Natural killer cell (primary cell): Measurements from ENCODE around the gene GRID1. TPM values are rescaled to one million over a fixed set of nuclear protein-coding genes. Genes with fewer than 3 reads are reported as not detected.

Experiments used
- ATAC-seq, 3 donors: fragments of 150-1000 bp in 2 of 3; fragments of 200-7000 bp in 1 of 3; cut with Tn5 transposase; 1 replicate in 1 of 3; 2 replicates in 2 of 3; pipeline ENCODE4 v1.10.0; 2021; ENCODE audit warnings: mild to moderate bottlenecking in 2 of 3, moderate library complexity in 2 of 3
- DNase-seq, 2 donors: peaks; one replicate each; pipeline versions ENCODE4 v3.0.0 to v3.0.0-alpha.2; 2013 to 2021; ENCODE audit warnings: mixed read lengths in 1 of 2
- H3K27ac ChIP-seq: one replicate; pipeline ENCODE4 v1.5.1; 2013; ENCODE audit warnings: mild to moderate bottlenecking, low read length
- H3K27me3 ChIP-seq: one replicate; pipeline ENCODE4 v1.6.1; 2013; ENCODE audit warnings: low read length; ENCODE audit not compliant: control insufficient read depth, insufficient read depth
- H3K36me3 ChIP-seq: one replicate; pipeline ENCODE4 v1.6.1; 2013; ENCODE audit warnings: low read length; ENCODE audit not compliant: control insufficient read depth, insufficient read depth
- H3K4me1 ChIP-seq: one replicate; pipeline ENCODE4 v1.6.1; 2013; ENCODE audit warnings: low read length; ENCODE audit not compliant: control insufficient read depth, insufficient read depth
- H3K4me3 ChIP-seq: one replicate; pipeline ENCODE4 v1.5.1; 2013; ENCODE audit warnings: low read length
- H3K9me3 ChIP-seq: one replicate; pipeline ENCODE4 v1.6.1; 2013; ENCODE audit warnings: low read length; ENCODE audit not compliant: control insufficient read depth, insufficient read depth
- H3K27ac Mint-ChIP-seq, 2 donors: one replicate each; pipeline ENCODE4 v1.8.0; 2022; ENCODE audit warnings: mild to moderate bottlenecking in 2 of 2, mixed read lengths in 2 of 2, moderate library complexity in 1 of 2
- H3K27me3 Mint-ChIP-seq, 2 donors: one replicate each; pipeline ENCODE4 v1.8.0; 2022; ENCODE audit warnings: low read depth in 2 of 2, mixed read lengths in 2 of 2
- H3K36me3 Mint-ChIP-seq: one replicate; pipeline ENCODE4 v1.8.0; 2022; ENCODE audit warnings: mixed read lengths
- H3K4me1 Mint-ChIP-seq, 2 donors: one replicate each; pipeline ENCODE4 v1.8.0; 2022; ENCODE audit warnings: mixed read lengths in 2 of 2
- H3K4me3 Mint-ChIP-seq: one replicate; pipeline ENCODE4 v1.8.0; 2022; ENCODE audit warnings: mild to moderate bottlenecking, moderate library complexity, mixed read lengths
- H3K9me3 Mint-ChIP-seq, 2 donors: one replicate each; pipeline ENCODE4 v1.8.0; 2022; ENCODE audit warnings: mixed read lengths in 2 of 2
- CTCF ChIP-seq: fragments of 200-600 bp; IDR thresholded peaks from one replicate; pipeline ENCODE4 v1.8.0; 2022; ENCODE audit warnings: antibody characterized with exemption
- WGBS: methylation state at CpG from one replicate; pipeline ENCODE4 v1.1.7; 2013; ENCODE audit warnings: missing lambda C conversion rate; ENCODE audit not compliant: insufficient coverage; 5-methylcytosine and 5-hydroxymethylcytosine counted together
- intact Hi-C: fragments of 100-400 bp; cut with micrococcal nuclease; formaldehyde crosslinking; loops from one replicate; pipeline ENCODE4 v1.14.2; 2022
- total RNA-seq, 4 donors: library from RNA; stranded (reverse); fragments of 120-200 nt in 1 of 4; gene quantifications; one replicate each; pipeline versions ENCODE4 v1.2.3 to v1.2.4, GENCODE V29; 2013 to 2022

GRID1 gene
- total RNA-seq, 3 donors from 2014 or later (not counting 1 experiment from before 2014, with no cell fraction given), result not detected

- intact Hi-C loops, result no loop called here
- DNase-seq, result no peak
- H3K36me3 ChIP-seq, result no peaks in the 10 kb centered on the region
- no peak overlapping the region for H3K4me3 ChIP-seq
- H3K27ac Mint-ChIP-seq, result no peak overlapping the region
- H3K27ac ChIP-seq, result no peak overlapping the region
- peaks cover 0 to 4% of the 10 kb centered on the region in 2 donors for H3K4me1 Mint-ChIP-seq
- 76% methylated on average over 5 of the region's 5 CpGs for WGBS
- no peak for ATAC-seq
- H3K27me3 ChIP-seq, result no peaks in the 10 kb centered on the region
- no peaks in the 10 kb centered on the region for H3K9me3 Mint-ChIP-seq
- H3K9me3 ChIP-seq, result no peaks in the 10 kb centered on the region
- TF ChIP-seq CTCF, result no peak
- H3K27me3 Mint-ChIP-seq, result no peaks in the 10 kb centered on the region
- H3K4me3 Mint-ChIP-seq, result no peak overlapping the region
- H3K4me1 ChIP-seq, result peaks cover 15% of the 10 kb centered on the region
- no peaks in the 10 kb centered on the region for H3K36me3 Mint-ChIP-seq
Measured at GRCh38 chr10:85600026-85600743, 766.4 kb downstream of the GRID1 start.

- DNase-seq, result no peak
Measured at GRCh38 chr10:85599081-85599480, 767.5 kb downstream of the GRID1 start.

GRCh38 chr10:85598646-85599045 lies 767.9 kb downstream of the GRID1 start:
- Mint-ChIP-seq H3K27me3 (no peaks in the 10 kb centered on the region), H3K4me1 (peaks cover 0 to 10% of the 10 kb centered on the region in 2 donors), H3K36me3 (no peaks in the 10 kb centered on the region), H3K27ac (no peak overlapping the region), H3K4me3 (no peak overlapping the region), H3K9me3 (no peaks in the 10 kb centered on the region)
- Histone ChIP-seq H3K4me3 (no peak overlapping the region), H3K27ac (no peak overlapping the region), H3K4me1 (peaks cover 13% of the 10 kb centered on the region), H3K9me3 (no peaks in the 10 kb centered on the region), H3K36me3 (no peaks in the 10 kb centered on the region), H3K27me3 (no peaks in the 10 kb centered on the region)
- ATAC-seq, result no peak
- no peak for TF ChIP-seq CTCF
- WGBS, result 77% methylated on average over 6 of the region's 6 CpGs
- no peak for DNase-seq
- intact Hi-C loops, result no loop called here

More at GRCh38 chr10:85599081-85599480, 767.5 kb downstream of the GRID1 start:
- intact Hi-C loops, result no loop called here
- Mint-ChIP-seq H3K27me3 (no peaks in the 10 kb centered on the region), H3K27ac (no peak overlapping the region), H3K4me3 (no peak overlapping the region), H3K36me3 (no peaks in the 10 kb centered on the region), H3K4me1 (peaks cover 0 to 10% of the 10 kb centered on the region in 2 donors), H3K9me3 (no peaks in the 10 kb centered on the region)
- peaks cover 15% of the 10 kb centered on the region for H3K4me1 ChIP-seq
- no peaks in the 10 kb centered on the region for H3K9me3 ChIP-seq
- H3K4me3 ChIP-seq, result no peak overlapping the region
- no peaks in the 10 kb centered on the region for H3K36me3 ChIP-seq
- no peaks in the 10 kb centered on the region for H3K27me3 ChIP-seq
- no peak overlapping the region for H3K27ac ChIP-seq
- TF ChIP-seq CTCF, result no peak
- WGBS, result 87% methylated on average over 2 of the region's 2 CpGs
- ATAC-seq, result no peak

GRCh38 chr10:85597006-85597405 lies 769.6 kb downstream of the GRID1 start:
- H3K27me3 Mint-ChIP-seq, result no peaks in the 10 kb centered on the region
- H3K4me3 Mint-ChIP-seq, result no peak overlapping the region
- Histone ChIP-seq H3K27me3 (no peaks in the 10 kb centered on the region), H3K4me3 (no peak overlapping the region), H3K36me3 (no peaks in the 10 kb centered on the region), H3K27ac (no peak overlapping the region), H3K4me1 (no peaks in the 10 kb centered on the region), H3K9me3 (no peaks in the 10 kb centered on the region)
- WGBS, result 98% methylated on average over 5 of the region's 5 CpGs
- DNase-seq, result no peak
- no peak overlapping the region for H3K27ac Mint-ChIP-seq
- TF ChIP-seq CTCF, result no peak
- no peaks in the 10 kb centered on the region for H3K36me3 Mint-ChIP-seq
- ATAC-seq, result no peak
- peaks cover 0 to 6% of the 10 kb centered on the region in 2 donors for H3K4me1 Mint-ChIP-seq
- no peaks in the 10 kb centered on the region for H3K9me3 Mint-ChIP-seq
- intact Hi-C loops, result no loop called here
